Peyer's patch (tissue), 4 donors: ENCODE data around the gene RAB33A. TPM values are rescaled to one million over a fixed set of nuclear protein-coding genes. Genes with fewer than 3 reads are reported as not detected.

ENCODE experiments used
- DNase-seq, 3 donors: peaks; one replicate each; pipeline ENCODE4 v3.0.0-alpha.2; 2017 to 2019
- H3K27ac ChIP-seq, 4 donors: fragments of 200-600 bp; sonication (generic); one replicate each; pipeline ENCODE4 v1.5.1; 2016 to 2019
- H3K27me3 ChIP-seq, 2 donors: fragments of 200-600 bp; sonication (generic); one replicate each; pipeline ENCODE4 v1.5.1; 2019
- H3K36me3 ChIP-seq, 3 donors: fragments of 200-600 bp; sonication (generic); one replicate each; pipeline ENCODE4 v1.5.1; 2016 to 2019
- H3K4me1 ChIP-seq, 4 donors: fragments of 200-600 bp; sonication (generic); one replicate each; pipeline ENCODE4 v1.5.1; 2016 to 2019
- H3K4me3 ChIP-seq, 4 donors: fragments of 200-600 bp; sonication (generic); 1 replicate in 3 of 4; 2 replicates in 1 of 4; pipeline ENCODE4 v1.5.1; 2016 to 2019; ENCODE audit warnings: mild to moderate bottlenecking in 1 of 4
- H3K9me3 ChIP-seq, 4 donors: fragments of 200-600 bp; sonication (generic); one replicate each; pipeline ENCODE4 v1.5.1; 2016 to 2019; ENCODE audit warnings: mild to moderate bottlenecking in 1 of 4
- CTCF ChIP-seq, 6 experiments: fragments of 450-650 bp in 4 of 6; fragments of 200-600 bp in 2 of 6; sonication (generic) in 1 of 6; IDR thresholded peaks; one replicate each; pipeline ENCODE4 v1.5.1; 2017 to 2019; ENCODE audit warnings: antibody characterized with exemption in 6 of 6, mild to moderate bottlenecking in 3 of 6, moderate library complexity in 1 of 6
- POLR2A ChIP-seq, 2 donors: fragments of 450-650 bp; IDR thresholded peaks; one replicate each; pipeline ENCODE4 v1.5.1; 2017; ENCODE audit warnings: antibody characterized with exemption in 2 of 2, mild to moderate bottlenecking in 2 of 2, moderate library complexity in 2 of 2
- total RNA-seq, 4 donors: library from RNA; depleted of rRNA; stranded (reverse); fragments of >200 nt; gene quantifications; one replicate each; pipeline ENCODE4 v1.1.0, GENCODE V29; 2016

Gene RAB33A
- total RNA-seq, 4 donors from 2014 or later, result 0.67 to 1.3 (median 0.88) TPM; not detected in 1

GRCh38 chrX:130197464-130197863 is 25.7 kb downstream of the RAB33A start:
- Histone ChIP-seq H3K4me1 (no peaks in the 10 kb centered on the region), H3K36me3 (no peaks in the 10 kb centered on the region), H3K9me3 (no peaks in the 10 kb centered on the region), H3K27me3 (no peaks in the 10 kb centered on the region), H3K4me3 (no peak overlapping the region), H3K27ac (no peak overlapping the region)
- no peak for DNase-seq
- TF ChIP-seq POLR2A (IDR thresholded peaks at IDR 0.05), result no peak
- no peak for TF ChIP-seq CTCF (IDR thresholded peaks at IDR 0.05)

- TF ChIP-seq POLR2A (IDR thresholded peaks at IDR 0.05) (no peak), CTCF (IDR thresholded peaks at IDR 0.05) (no peak)
- DNase-seq, result no peak
- H3K9me3 ChIP-seq, result no peaks in the 10 kb centered on the region
- H3K4me3 ChIP-seq, result no peak overlapping the region
- no peaks in the 10 kb centered on the region for H3K27me3 ChIP-seq
- no peaks in the 10 kb centered on the region for H3K36me3 ChIP-seq
- no peaks in the 10 kb centered on the region for H3K4me1 ChIP-seq
- no peak overlapping the region for H3K27ac ChIP-seq
Observed at GRCh38 chrX:130204647-130205046, 32.9 kb downstream of the RAB33A start.

GRCh38 chrX:130211415-130212186 is 39.8 kb downstream of the RAB33A start:
- H3K27ac ChIP-seq, result no peak overlapping the region

GRCh38 chrX:130212371-130212770 is 40.6 kb downstream of the RAB33A start:
- H3K9me3 ChIP-seq, result no peaks in the 10 kb centered on the region
- no peak for TF ChIP-seq CTCF (IDR thresholded peaks at IDR 0.05)
- no peak for TF ChIP-seq POLR2A (IDR thresholded peaks at IDR 0.05)
- no peak for DNase-seq

More at GRCh38 chrX:130211415-130212186, 39.8 kb downstream of the RAB33A start:
- Histone ChIP-seq H3K9me3 (no peaks in the 10 kb centered on the region), H3K4me1 (no peaks in the 10 kb centered on the region), H3K4me3 (no peak overlapping the region), H3K27me3 (no peaks in the 10 kb centered on the region), H3K36me3 (no peaks in the 10 kb centered on the region)
- DNase-seq, result no peak
- TF ChIP-seq POLR2A (IDR thresholded peaks at IDR 0.05), result no peak
- TF ChIP-seq CTCF (IDR thresholded peaks at IDR 0.05), result no peak

GRCh38 chrX:130213376-130213775 is 41.6 kb downstream of the RAB33A start:
- H3K4me3 ChIP-seq, result no peak overlapping the region
- H3K27ac ChIP-seq, result no peak overlapping the region
- TF ChIP-seq POLR2A (IDR thresholded peaks at IDR 0.05), result no peak
- no peak for TF ChIP-seq CTCF (IDR thresholded peaks at IDR 0.05)
- H3K4me1 ChIP-seq, result no peaks in the 10 kb centered on the region
- no peaks in the 10 kb centered on the region for H3K27me3 ChIP-seq
- H3K9me3 ChIP-seq, result no peaks in the 10 kb centered on the region
- DNase-seq, result no peak
- no peaks in the 10 kb centered on the region for H3K36me3 ChIP-seq

More at GRCh38 chrX:130212371-130212770, 40.6 kb downstream of the RAB33A start:
- H3K27ac ChIP-seq, result no peak overlapping the region
- H3K4me1 ChIP-seq, result no peaks in the 10 kb centered on the region
- no peak overlapping the region for H3K4me3 ChIP-seq
- H3K27me3 ChIP-seq, result no peaks in the 10 kb centered on the region
- no peaks in the 10 kb centered on the region for H3K36me3 ChIP-seq
